HFFc6 (cell line): ENCODE results near the gene GTPBP1. TPM values are rescaled to one million over a fixed set of nuclear protein-coding genes. Genes with fewer than 3 reads are reported as not detected.

ENCODE experiments used
- DNase-seq: peaks from one replicate; pipeline ENCODE4 v3.0.0-alpha.2; 2018
- H3K27ac Mint-ChIP-seq: 2 replicates; pipeline ENCODE4 v1.8.0; 2020; ENCODE audit warnings: mild to moderate bottlenecking, mixed read lengths
- H3K27me3 Mint-ChIP-seq: 2 replicates; pipeline ENCODE4 v1.8.0; 2021; ENCODE audit warnings: mild to moderate bottlenecking, moderate library complexity, mixed read lengths; ENCODE audit not compliant: insufficient read depth
- H3K36me3 Mint-ChIP-seq: 2 replicates; pipeline ENCODE4 v1.8.0; 2021; ENCODE audit warnings: low read depth, mixed read lengths
- H3K4me1 Mint-ChIP-seq: 2 replicates; pipeline ENCODE4 v1.8.0; 2020; ENCODE audit warnings: low read depth, mixed read lengths
- H3K4me3 Mint-ChIP-seq: 2 replicates; pipeline ENCODE4 v1.8.0; 2020; ENCODE audit warnings: mild to moderate bottlenecking, moderate library complexity, mixed read lengths
- H3K9me3 Mint-ChIP-seq: 2 replicates; pipeline ENCODE4 v1.8.0; 2020; ENCODE audit warnings: mild to moderate bottlenecking, mixed read lengths
- CTCF ChIP-seq: fragments of 200-600 bp; sonication (generic); IDR thresholded peaks from 2 replicates; pipeline ENCODE4 v1.5.0; 2021; ENCODE audit warnings: antibody characterized with exemption, mild to moderate bottlenecking
- total RNA-seq, 6 experiments: library from RNA; stranded (reverse); fragmentation: NEBNext Ultra II Directional; extraction: Animal tissue kit (Norgen Biotek cat#: 25700); gene quantifications; 2 replicates in 1 of 6; 3 replicates in 5 of 6; pipeline ENCODE4 v1.2.3, GENCODE V29; 2021

The GTPBP1 gene
- total RNA-seq, 6 experiments from 2014 or later: 32.1 to 40.8 (median 38.4) TPM

- no peak overlapping the region for H3K4me3 Mint-ChIP-seq
- H3K27ac Mint-ChIP-seq: no peak overlapping the region
- peaks cover 10% of the 10 kb centered on the region for H3K36me3 Mint-ChIP-seq
- H3K4me1 Mint-ChIP-seq: peaks cover 59% of the 10 kb centered on the region
- H3K9me3 Mint-ChIP-seq: no peaks in the 10 kb centered on the region
- no peak for TF ChIP-seq CTCF
- no peak for DNase-seq
- no peaks in the 10 kb centered on the region; the same call in 1 of the 2 replicates for H3K27me3 Mint-ChIP-seq
These were observed 4.6 kb downstream of the GTPBP1 start for GRCh38 chr22:38710351-38710750.

GRCh38 chr22:38710866-38711265 is 5.1 kb downstream of the GTPBP1 start:
- Mint-ChIP-seq H3K4me1 (peaks cover 59% of the 10 kb centered on the region), H3K27ac (no peak overlapping the region), H3K9me3 (no peaks in the 10 kb centered on the region), H3K36me3 (peaks cover 10% of the 10 kb centered on the region), H3K4me3 (no peak overlapping the region), H3K27me3 (no peaks in the 10 kb centered on the region; the same call in 1 of the 2 replicates)
- no peak for DNase-seq
- TF ChIP-seq CTCF: no peak

- Mint-ChIP-seq H3K9me3 (no peaks in the 10 kb centered on the region), H3K27ac (no peak overlapping the region), H3K4me3 (no peak overlapping the region), H3K4me1 (peaks cover 59% of the 10 kb centered on the region), H3K27me3 (no peaks in the 10 kb centered on the region; the same call in none of the 2 replicates), H3K36me3 (peaks cover 19% of the 10 kb centered on the region)
- TF ChIP-seq CTCF: no peak
- DNase-seq: no peak
These were observed 6.9 kb downstream of the GTPBP1 start for GRCh38 chr22:38712486-38713207.

- Mint-ChIP-seq H3K27ac (peak overlapping the region; percentile 17), H3K4me1 (peaks cover 59% of the 10 kb centered on the region), H3K36me3 (peaks cover 18% of the 10 kb centered on the region), H3K4me3 (no peak overlapping the region), H3K27me3 (no peaks in the 10 kb centered on the region; the same call in none of the 2 replicates), H3K9me3 (no peaks in the 10 kb centered on the region)
- DNase-seq: no peak
- no peak for TF ChIP-seq CTCF
These were observed 8.2 kb downstream of the GTPBP1 start for GRCh38 chr22:38713921-38714320.

- Mint-ChIP-seq H3K4me3 (no peak overlapping the region), H3K27ac (peak overlapping the region; percentile 10; the same call in 1 of the 2 replicates), H3K9me3 (no peaks in the 10 kb centered on the region), H3K27me3 (no peaks in the 10 kb centered on the region; the same call in none of the 2 replicates), H3K4me1 (peaks cover 57% of the 10 kb centered on the region), H3K36me3 (peaks cover 18% of the 10 kb centered on the region)
- no peak for TF ChIP-seq CTCF
- DNase-seq: no peak
These were observed 9.5 kb downstream of the GTPBP1 start for GRCh38 chr22:38715176-38715764.
